HG02840 (cell line): ENCODE measurements around the gene ALG12.

Experiments used
- ATAC-seq: cut with Tn5 transposase; IDR thresholded peaks from one replicate; pipeline ENCODE4 v1.9.1; 2021; ENCODE audit warnings: mild to moderate bottlenecking, moderate library complexity, moderate number of reproducible peaks; ENCODE audit not compliant: unreplicated experiment, low FRiP score

The ALG12 gene

GRCh38 chr22:49958366-49958921 is 40.2 kb upstream of the ALG12 start:
- no peak for ATAC-seq

- no peak for ATAC-seq
Measured at GRCh38 chr22:49957826-49958365, 39.7 kb upstream of the ALG12 start.

GRCh38 chr22:49956914-49957825 is 38.9 kb upstream of the ALG12 start:
- no peak for ATAC-seq

GRCh38 chr22:49956418-49956770 is 38.2 kb upstream of the ALG12 start:
- no peak for ATAC-seq

- no peak for ATAC-seq
Measured at GRCh38 chr22:49955581-49956417, 37.6 kb upstream of the ALG12 start.

- ATAC-seq, result no peak
Measured at GRCh38 chr22:49954991-49955580, 36.8 kb upstream of the ALG12 start.

- ATAC-seq, result no peak
Measured at GRCh38 chr22:49954354-49954753, 36.1 kb upstream of the ALG12 start.

GRCh38 chr22:49953680-49954344 is 35.6 kb upstream of the ALG12 start:
- no peak for ATAC-seq

- ATAC-seq, result no peak
Measured at GRCh38 chr22:49953027-49953679, 34.9 kb upstream of the ALG12 start.

- no peak for ATAC-seq
Measured at GRCh38 chr22:49951986-49952896, 34.0 kb upstream of the ALG12 start.

GRCh38 chr22:49951678-49951985 is 33.4 kb upstream of the ALG12 start:
- no peak for ATAC-seq

GRCh38 chr22:49951000-49951677 is 32.9 kb upstream of the ALG12 start:
- no peak for ATAC-seq

GRCh38 chr22:49950396-49950994 is 32.3 kb upstream of the ALG12 start:
- ATAC-seq, result no peak

- ATAC-seq, result no peak
Measured at GRCh38 chr22:49949914-49950292, 31.7 kb upstream of the ALG12 start.

GRCh38 chr22:49948958-49949913 is 31.0 kb upstream of the ALG12 start:
- no peak for ATAC-seq

- ATAC-seq, result no peak
Measured at GRCh38 chr22:49948116-49948957, 30.1 kb upstream of the ALG12 start.
